GM23248 (cell line): ENCODE results near the gene TRIM63.

Source experiments
- EZH2 ChIP-seq: fragments of 200-600 bp; sonication (generic); IDR thresholded peaks from 2 replicates; pipeline ENCODE4 v1.6.1; 2018; ENCODE audit warnings: antibody characterized with exemption, mild to moderate bottlenecking; ENCODE audit not compliant: insufficient read depth, poor library complexity, severe bottlenecking
- EZH2phosphoT487 ChIP-seq: fragments of 200-600 bp; sonication (generic); IDR thresholded peaks from 2 replicates; pipeline ENCODE4 v1.6.1; 2018; ENCODE audit warnings: antibody characterized with exemption, moderate library complexity, mild to moderate bottlenecking, low read depth; ENCODE audit not compliant: insufficient read depth

- TF ChIP-seq EZH2phosphoT487 (no peak), EZH2 (no peak)
Observed at GRCh38 chr1:26079178-26079563, 11.7 kb upstream of the TRIM63 start.
